HG03095 (cell line): Measurements from ENCODE around the gene SYNM.
"Not testable (repeated sequence)": the region's sequence is repeated elsewhere in the genome, so short reads cannot be mapped to it uniquely, and the experiment has no call there.

Experiments used
- ATAC-seq: cut with Tn5 transposase; IDR thresholded peaks from one replicate; pipeline ENCODE4 v1.9.1; 2021; ENCODE audit warnings: moderate library complexity; ENCODE audit not compliant: unreplicated experiment

Gene SYNM, protein sequence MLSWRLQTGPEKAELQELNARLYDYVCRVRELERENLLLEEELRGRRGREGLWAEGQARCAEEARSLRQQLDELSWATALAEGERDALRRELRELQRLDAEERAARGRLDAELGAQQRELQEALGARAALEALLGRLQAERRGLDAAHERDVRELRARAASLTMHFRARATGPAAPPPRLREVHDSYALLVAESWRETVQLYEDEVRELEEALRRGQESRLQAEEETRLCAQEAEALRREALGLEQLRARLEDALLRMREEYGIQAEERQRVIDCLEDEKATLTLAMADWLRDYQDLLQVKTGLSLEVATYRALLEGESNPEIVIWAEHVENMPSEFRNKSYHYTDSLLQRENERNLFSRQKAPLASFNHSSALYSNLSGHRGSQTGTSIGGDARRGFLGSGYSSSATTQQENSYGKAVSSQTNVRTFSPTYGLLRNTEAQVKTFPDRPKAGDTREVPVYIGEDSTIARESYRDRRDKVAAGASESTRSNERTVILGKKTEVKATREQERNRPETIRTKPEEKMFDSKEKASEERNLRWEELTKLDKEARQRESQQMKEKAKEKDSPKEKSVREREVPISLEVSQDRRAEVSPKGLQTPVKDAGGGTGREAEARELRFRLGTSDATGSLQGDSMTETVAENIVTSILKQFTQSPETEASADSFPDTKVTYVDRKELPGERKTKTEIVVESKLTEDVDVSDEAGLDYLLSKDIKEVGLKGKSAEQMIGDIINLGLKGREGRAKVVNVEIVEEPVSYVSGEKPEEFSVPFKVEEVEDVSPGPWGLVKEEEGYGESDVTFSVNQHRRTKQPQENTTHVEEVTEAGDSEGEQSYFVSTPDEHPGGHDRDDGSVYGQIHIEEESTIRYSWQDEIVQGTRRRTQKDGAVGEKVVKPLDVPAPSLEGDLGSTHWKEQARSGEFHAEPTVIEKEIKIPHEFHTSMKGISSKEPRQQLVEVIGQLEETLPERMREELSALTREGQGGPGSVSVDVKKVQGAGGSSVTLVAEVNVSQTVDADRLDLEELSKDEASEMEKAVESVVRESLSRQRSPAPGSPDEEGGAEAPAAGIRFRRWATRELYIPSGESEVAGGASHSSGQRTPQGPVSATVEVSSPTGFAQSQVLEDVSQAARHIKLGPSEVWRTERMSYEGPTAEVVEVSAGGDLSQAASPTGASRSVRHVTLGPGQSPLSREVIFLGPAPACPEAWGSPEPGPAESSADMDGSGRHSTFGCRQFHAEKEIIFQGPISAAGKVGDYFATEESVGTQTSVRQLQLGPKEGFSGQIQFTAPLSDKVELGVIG (N-terminal part only)

DNA sequence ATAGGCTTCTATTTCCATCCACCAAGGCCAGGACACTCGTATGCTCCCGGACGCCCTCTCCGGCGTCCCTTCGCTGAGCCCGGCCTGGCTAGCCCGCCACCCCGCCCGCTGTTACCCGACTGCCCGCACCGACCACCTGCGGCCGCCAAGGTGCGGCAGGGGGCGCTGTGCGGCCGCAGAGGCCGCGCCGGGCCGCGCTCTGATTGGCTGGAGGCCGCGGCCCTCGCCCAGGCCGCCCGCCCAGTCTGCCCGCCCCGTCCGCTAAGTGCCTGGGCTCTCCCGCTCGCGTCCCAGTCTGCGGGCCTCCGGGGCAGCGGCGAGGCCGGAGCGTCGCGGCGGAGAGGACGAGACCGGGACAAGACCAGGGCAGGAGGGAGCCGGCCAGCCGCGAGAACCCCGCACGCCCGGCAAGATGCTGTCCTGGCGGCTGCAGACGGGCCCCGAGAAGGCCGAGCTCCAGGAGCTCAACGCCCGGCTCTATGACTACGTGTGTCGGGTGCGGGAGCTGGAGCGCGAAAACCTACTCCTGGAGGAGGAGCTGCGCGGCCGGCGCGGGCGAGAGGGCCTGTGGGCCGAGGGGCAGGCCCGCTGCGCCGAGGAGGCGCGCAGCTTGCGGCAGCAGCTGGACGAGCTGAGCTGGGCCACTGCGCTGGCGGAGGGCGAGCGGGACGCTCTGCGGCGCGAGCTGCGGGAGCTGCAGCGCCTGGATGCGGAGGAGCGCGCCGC, at the start of gene SYNM:
Gene SYNM, plus strand, starts transcription at position 293 of the 726 bp plus-strand sequence. Its CDS starts 120 bp downstream, at position 413.
- ATAC-seq, result peak; percentile 68

DNA sequence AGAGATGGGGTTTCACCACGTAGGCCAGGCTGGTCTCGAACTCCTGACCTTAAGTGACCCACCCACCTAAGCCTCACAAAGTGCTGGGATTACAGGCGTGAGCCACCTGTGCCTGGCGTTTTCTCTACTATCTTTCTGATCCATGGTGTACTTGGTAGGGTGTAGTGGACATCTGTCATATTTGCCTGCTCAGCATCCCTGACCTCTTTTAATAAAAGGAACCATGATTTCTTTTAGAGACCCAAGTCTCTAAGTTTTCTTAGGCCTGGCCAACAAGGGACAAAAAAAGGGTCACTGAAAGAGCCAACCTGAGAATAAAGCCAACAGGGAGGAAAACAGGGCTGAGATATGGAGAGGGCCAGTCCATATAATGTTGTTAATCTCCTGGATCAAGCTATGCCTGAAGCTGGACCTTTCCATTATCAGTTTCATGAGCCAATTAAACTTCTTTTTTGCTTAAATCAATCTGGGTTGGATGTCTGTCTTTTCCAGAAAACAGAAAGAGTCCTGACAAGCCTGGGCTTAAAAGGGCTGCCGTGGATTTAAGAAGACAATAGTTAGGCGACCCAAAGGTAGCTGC, 49.2 kb upstream of the SYNM start:
- no peak for ATAC-seq

DNA sequence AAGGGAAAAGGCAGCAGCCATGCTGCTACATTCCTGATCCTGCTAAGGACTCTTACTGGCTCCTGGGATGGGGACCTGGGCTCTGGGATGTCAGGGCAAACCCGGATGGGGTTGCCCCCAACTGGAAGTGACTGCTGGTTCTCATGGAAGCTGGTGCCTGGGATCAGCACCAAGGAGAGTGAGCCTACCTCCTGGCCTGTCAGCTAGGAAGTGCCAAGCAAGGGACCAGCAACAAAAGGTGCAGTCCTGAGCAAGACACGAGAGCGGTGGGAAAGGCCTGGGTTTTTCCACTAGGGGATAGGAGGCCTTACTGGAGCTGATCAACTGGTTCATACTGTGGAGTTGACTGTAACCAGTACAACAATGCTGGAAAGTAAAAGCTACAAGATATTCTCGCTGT, 47.9 kb upstream of the SYNM start:
- no peak for ATAC-seq

DNA sequence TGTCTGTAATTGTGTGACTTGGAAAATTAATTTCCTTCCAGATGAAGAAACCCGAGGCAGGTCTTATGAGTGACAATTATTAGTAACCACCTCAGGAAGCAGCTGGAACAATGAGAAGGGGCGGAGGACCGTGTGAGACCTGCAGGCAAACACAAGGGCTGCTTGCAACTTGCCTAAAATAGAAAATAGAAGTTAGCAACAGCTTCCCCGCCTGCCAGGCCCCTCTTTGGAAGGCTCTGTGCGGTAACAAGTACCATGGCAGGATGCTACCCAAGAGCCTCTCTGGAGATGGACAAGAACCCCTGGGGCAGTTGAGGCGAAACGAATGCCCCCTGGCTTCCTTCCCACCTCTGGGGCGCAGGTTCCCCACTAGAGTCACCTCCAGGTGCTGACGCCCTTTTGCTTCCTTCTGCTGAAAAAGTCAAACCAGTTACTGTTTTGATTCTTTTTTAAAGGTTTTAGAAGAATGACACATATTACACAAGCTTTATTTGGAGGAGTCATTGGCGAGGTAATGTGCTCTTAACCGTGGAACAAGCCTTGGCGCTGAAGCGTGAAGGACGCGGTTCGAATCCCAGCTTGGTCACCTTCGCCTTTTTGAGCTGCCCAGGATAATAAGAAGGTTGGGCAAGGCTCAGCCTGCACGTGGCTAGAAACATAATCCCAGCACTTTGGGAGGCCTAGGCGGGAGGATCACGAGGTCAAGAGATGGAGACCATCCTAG, 47.0 kb upstream of the SYNM start:
- ATAC-seq, result no peak

DNA sequence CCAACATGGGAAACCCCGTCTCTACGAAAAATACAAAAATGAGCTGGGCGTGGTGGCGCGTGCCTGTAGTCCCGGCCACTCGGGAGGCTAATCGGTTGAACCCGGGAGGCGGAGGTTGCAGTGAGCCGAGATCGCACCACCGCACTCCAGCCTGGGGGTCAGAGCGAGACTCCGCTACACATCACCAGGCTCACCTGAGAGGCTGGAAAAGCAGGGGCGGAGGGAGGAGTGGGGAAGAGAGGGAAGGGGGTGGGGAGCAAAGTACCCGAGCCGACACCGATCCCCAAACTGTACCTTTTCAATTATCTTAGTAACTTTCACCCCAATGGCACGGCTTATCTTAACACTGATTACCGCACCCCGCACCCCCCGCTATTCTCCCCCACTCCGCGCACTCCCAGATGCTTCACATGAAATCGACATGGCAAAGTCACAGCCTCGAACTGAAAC, 46.4 kb upstream of the SYNM start:
- ATAC-seq, result no peak

DNA sequence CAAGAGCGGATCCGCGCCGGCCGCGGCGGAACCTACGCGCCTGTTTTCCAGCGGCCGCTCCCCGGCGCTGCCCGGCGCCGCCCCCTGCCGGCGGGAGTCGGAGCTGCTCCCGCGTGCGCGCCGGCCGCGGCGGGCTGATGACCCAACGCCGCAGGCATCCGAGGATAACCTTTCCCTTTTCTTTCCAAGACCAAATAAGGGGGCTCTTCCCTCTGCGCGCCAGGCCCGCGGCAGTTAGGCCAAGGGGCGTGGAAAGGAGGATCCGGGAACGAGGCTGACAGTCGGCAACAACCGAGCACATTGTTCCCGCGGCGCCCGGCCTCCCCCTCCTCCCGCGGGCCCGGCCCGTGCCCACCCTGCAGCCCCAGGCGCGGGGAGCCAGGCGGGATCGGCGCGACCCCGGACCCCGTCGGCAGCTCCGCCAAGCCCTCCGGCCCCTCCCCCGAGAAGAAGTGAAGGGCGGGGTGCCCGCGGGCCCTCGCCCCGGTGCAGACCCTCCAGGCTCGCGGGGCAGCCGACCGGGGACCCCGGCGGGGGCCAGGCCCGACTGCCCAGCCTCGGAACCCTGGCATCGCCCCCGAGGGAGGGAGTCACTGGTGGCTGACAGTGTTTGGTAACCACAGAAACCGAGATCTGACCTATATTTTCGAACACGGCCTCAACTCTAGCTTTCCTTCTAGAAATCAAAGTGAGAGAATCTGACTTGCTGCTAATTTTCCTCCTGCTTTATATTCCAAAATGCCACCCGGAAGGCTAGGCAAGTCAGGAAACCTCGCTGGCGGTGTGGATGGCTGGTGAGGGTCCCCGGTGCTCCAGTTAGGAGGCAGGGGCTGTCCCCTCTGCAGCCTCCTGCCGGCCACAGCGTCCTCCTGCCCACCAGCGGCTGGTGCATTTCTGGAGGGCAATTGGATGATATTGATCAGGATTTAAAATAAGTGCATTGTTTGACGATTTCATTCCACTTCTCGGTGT, 45.6 kb upstream of the SYNM start:
- no peak for ATAC-seq

DNA sequence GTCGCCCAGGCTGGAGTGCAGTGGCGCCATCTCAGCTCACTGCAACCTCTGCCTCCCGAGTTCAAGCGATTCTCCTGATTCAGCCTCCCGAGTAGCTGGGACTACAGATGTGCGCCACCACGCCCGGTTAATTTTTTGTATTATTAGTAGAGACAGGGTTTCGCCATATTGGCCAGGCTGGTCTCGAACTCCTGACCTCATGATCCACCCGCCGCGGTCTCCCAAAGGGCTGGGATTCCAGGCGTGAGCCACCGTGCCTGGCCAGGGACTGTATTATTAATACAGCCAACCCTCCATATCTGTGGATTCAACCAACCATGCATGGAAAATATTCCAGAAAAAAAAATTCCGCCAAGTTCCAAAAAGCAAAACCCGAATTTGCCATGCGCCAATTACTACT, 44.7 kb upstream of the SYNM start:
- ATAC-seq, result not testable (repeated sequence)

DNA sequence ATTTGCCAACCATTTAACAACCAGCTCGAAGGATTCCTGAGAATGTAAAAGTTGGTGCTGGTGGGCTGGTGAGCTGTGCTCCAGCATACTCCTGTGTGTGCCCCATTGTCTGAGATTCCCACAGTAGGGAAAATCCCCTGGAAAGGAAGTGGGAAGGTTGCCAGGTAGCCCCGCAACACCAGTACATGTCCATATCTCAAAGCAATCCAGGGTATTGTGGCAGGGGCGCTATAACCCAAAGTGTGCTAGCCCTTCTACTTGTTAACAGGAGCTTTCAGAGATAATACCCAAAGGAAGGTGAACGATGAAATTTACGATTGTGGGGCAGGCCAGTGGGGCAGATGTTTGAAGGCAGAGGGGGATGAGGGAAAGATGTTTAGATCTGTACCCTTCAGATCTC, 42.7 kb upstream of the SYNM start:
- ATAC-seq, result no peak

DNA sequence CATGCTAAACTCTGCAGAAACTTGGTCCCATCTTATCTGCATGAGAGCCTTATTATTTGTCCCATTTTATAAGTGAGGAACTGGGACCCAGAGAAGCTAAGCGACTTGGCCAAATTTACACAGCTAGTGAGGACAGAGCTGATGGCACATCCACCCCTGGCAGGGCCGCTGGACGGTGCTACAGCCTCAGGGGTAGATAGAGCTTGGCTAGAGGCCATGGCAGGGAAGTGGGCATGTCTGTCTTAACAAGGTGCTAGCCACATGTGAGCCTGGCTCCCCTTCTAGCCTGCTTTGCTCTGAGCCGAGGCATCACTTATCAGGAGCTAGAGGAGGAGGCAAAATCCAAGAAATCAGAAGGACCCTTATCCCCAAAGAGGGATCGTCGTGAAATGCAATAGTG, 36.7 kb upstream of the SYNM start:
- no peak for ATAC-seq

DNA sequence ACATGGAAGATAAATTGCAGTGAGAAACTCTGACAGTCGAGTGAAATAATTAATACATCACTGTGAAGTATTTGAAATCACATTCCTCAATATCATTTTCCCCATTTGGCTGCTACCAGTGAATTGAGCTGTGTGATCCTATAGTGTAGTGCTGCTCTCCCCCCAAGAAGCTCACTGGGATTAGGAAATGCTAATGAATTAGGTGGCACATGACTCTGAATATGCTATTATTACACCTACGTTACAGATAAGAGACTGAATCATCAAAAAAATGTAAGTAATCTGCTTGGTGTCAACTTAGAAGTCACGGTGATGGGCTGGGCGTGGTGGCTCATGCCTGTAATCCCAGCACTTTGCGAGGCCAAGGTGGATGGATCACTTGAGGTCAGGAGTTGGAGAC, 34.7 kb upstream of the SYNM start:
- no peak for ATAC-seq

DNA sequence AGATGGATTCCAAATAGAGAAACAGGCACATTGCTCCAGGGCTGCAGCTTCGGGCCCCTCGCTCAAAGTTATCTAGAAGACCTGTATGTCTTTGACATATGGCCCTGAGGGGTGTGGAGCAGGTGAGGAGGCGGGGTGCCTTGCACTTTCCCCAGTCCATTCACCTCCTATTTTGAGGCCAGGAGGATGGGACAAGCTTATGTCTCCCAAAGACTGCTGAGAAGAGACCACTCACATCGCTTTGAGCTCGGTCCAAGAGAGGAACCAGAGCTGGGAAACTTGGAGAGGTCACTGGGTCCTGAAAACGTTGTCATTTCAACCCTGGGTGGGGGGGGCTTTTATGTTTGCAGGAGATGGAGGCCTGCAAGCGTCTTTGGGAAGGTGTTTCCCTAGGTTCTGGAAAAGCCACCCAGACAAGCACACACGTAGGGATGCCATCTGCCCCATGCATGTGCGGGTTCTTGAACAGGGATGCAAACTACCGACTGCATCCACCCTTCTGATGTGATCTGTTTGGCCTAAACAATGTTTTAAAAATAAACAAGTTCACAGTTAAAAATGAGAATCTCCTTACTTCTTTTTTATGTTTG, 33.7 kb upstream of the SYNM start:
- ATAC-seq, result no peak

DNA sequence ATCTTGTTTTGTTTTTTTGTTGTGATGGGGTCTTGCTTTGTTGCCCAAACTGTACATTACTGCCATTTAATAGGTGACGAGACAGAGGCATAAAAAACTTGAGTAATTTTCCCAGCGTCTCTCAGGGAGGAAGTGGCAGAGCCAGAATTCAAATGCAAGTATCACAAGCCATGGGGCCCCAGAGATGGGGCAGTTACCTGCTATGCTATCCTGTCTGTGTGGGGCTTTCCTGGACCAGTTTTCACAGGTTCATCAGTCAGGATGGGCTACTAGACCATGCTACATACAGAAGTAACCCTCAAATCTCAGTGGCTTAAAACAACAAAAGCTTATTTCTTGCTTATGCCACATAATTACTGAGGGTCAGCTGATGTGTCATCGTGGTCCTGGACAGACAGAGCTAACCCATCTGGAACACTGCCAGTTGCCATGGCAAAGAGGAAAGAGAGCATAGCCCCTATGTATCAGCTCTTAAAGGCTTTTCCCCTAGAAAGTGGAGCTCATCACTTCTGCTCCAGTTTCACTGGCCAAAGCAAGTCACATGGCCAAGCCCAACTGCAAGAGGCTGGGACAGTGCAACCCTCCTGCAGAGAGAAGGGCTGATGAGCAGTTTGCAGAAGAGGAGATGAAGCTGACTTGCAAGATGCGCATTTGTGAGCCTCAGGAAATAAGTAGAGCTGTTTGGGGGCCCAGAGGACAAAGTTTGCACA, 31.7 kb upstream of the SYNM start:
- no peak for ATAC-seq

DNA sequence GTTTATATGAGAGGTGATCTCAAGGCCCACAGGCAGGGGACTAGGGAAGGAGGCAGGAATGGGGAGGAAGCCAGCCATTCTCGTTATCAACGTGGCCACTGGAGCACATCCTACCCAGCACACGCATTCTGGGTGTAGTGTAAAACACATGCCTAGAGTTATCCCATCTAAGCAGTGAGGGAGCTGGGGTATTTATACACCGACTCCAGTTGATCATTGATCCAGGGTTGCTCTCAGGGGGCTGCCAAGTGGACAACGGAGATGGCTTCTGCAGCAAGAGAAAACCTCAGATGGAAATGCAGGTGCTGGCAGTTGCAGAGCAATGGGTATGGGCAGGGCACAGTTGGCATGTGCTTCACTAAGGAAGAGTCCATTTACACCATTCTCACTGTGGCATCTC, 30.4 kb upstream of the SYNM start:
- ATAC-seq, result no peak

DNA sequence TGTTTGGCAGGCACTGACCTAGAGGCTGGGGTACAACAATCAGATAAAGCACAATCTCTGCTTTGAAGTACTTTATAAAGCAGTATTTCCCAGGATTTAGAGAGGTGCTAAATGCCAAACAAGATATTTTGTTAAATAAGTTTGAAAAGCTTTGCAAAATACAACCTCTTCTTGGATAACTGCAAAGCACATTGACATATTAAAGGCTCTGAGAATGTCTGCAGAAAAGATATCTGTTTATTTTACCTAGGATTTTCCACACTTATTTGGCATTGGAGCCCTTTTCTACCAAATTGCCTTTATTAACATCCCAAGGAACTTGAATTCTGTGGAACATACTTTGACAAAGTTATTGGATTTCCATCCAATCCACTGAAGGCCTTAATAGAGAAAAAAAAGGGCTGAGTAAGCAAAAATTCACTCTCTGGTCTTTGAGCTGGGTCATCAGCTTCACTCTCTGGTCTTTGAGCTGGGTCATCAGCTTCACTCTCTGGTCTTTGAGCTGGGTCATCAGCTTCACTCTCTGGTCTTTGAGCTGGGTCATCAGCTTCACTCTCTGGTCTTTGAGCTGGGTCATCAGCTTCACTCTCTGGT, 29.7 kb upstream of the SYNM start:
- not testable (repeated sequence) for ATAC-seq

DNA sequence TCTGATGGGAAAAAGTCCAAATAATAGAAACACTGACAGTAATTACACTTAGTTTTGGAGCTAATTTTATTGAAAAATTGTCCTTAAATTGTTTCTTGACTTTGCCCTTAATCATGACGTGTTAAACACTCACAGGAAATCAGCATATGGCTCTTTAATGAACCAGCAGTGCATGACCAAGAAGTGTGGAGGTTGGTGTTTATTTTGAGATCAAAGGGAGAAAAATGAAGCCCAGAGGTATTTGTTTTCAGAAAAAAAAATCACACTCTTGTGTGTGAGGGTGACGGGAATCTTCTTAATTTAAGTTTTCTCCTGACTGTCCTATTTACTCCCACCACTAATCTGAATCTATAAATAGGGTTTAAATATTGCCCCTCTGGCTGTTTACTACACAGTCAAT, 28.8 kb upstream of the SYNM start:
- ATAC-seq, result no peak

DNA sequence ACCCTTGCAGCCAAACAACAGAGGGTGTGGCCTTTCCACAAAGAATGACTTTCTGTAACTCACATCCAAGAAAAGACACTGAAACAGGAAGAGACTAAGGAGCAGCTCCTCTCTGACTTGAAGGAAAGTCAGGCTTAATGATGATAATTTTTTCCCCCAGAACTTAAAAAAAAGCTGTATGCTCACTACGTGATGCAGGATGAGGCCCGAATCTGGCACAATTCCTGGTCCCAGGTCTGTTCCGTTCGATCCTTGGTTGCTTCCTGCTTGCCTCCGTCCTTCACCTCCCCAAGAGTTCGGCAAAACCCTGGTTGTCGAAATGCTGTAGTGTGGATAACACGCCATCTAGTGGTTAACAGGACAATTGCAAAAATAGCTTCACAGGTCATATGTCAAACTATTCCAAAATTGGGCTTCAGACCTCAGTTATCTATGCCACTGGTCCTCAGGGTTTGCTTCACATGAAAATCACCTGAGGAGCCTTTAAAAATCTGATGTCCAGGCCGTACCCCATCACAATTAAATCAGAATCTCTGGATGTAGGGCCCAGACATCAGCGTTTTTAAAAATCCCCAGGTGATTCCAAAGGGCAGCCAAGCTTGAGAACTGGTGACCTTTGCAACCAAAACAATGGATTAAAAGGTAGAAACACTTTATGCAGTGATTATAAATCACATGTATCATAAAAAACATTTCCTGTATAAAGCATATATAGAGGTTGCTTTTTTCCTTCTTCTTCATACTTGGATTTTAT, 28.1 kb upstream of the SYNM start:
- peak; percentile 84 for ATAC-seq
